ENCODE results near the gene PAPOLG. TPM values are rescaled to one million over a fixed set of nuclear protein-coding genes. Genes with fewer than 3 reads are reported as not detected.

PAPOLG gene
- total and polyA plus RNA-seq, 4 experiments from 2014 or later: 9.4 to 40.3 (median 28.8) TPM

- Mint-ChIP-seq H3K9me3 (no peaks in the 10 kb centered on the region), H3K4me1 (peaks cover 5 to 13% (median 9%) of the 10 kb centered on the region in 4 donors), H3K36me3 (peaks cover 46 to 70% of the 10 kb centered on the region in 2 donors), H3K27ac (peak overlapping the region in 6 of 7 donors; percentile 3 to 74 (median 54)), H3K4me3 (peak overlapping the region in 1 of 8 donors; percentile 3), H3K27me3 (no peaks in the 10 kb centered on the region)
- H3K27ac ChIP-seq (ENCODE audit: low read depth, low read length): no peak overlapping the region
- peaks cover 40% of the 10 kb centered on the region for H3K36me3 ChIP-seq (ENCODE audit: insufficient read depth, low read length)
- no peak overlapping the region for H3K4me3 ChIP-seq (ENCODE audit: low read length in 2 of 2)
- no peaks in the 10 kb centered on the region for H3K9me3 ChIP-seq (ENCODE audit: control insufficient read depth in 1 of 2, low read length in 2 of 2)
- intact Hi-C loops (cut with micrococcal nuclease): no loop called here
- no peaks in the 10 kb centered on the region for H3K27me3 ChIP-seq (ENCODE audit: insufficient read depth, low read length)
- ChIA-PET POLR2A (ENCODE audit: partially characterized antibody) (no interaction called here), CTCF (ENCODE audit: partially characterized antibody) (interaction anchor here (0.6 to 1.2 kb wide), 3 partner anchors 21 to 204 kb away, joined by 3 read pairs; no protein-coding TSS in a partner anchor)
- no peak for DNase-seq
- H3K4me1 ChIP-seq (ENCODE audit: insufficient read depth, low read length): peaks cover 4% of the 10 kb centered on the region
Observed at GRCh38 chr2:60796573-60797509, 40.8 kb downstream of the PAPOLG start.

GRCh38 chr2:60804473-60804872 is 48.4 kb downstream of the PAPOLG start:
- Mint-ChIP-seq H3K9me3 (no peaks in the 10 kb centered on the region), H3K4me3 (no peak overlapping the region), H3K27me3 (no peaks in the 10 kb centered on the region), H3K4me1 (peaks cover 21 to 49% (median 39%) of the 10 kb centered on the region in 4 donors), H3K27ac (peak overlapping the region in 2 of 7 donors; percentile 86 to 93), H3K36me3 (peaks cover 12 to 22% of the 10 kb centered on the region in 2 donors)
- intact Hi-C loops (cut with micrococcal nuclease): no loop called here
- H3K4me3 ChIP-seq (ENCODE audit: low read length in 2 of 2): no peak overlapping the region
- no peaks in the 10 kb centered on the region for H3K36me3 ChIP-seq (ENCODE audit: insufficient read depth, low read length)
- ChIA-PET POLR2A (ENCODE audit: partially characterized antibody) (interaction anchor here (1.3 to 5.9 kb wide), 2 partner anchors 14 to 194 kb away, joined by 6 to 42 read pairs; no protein-coding TSS in a partner anchor), CTCF (ENCODE audit: partially characterized antibody) (interaction anchor here (0.9 to 4.8 kb wide), 7 partner anchors 10 to 194 kb away, joined by 3 to 91 read pairs (median 7); partner anchors contain the start of gene REL)
- DNase-seq: no peak
- no peaks in the 10 kb centered on the region for H3K9me3 ChIP-seq (ENCODE audit: control insufficient read depth in 1 of 2, low read length in 2 of 2)
- peaks cover 39% of the 10 kb centered on the region for H3K4me1 ChIP-seq (ENCODE audit: insufficient read depth, low read length)
- H3K27ac ChIP-seq (ENCODE audit: low read depth, low read length): no peak overlapping the region
- no peaks in the 10 kb centered on the region for H3K27me3 ChIP-seq (ENCODE audit: insufficient read depth, low read length)

GRCh38 chr2:60806595-60806987 is 50.5 kb downstream of the PAPOLG start:
- Histone ChIP-seq H3K4me3 (ENCODE audit: low read length in 2 of 2) (no peak overlapping the region), H3K27ac (ENCODE audit: low read depth, low read length) (peak overlapping the region; percentile 51), H3K27me3 (ENCODE audit: insufficient read depth, low read length) (no peaks in the 10 kb centered on the region), H3K9me3 (ENCODE audit: control insufficient read depth in 1 of 2, low read length in 2 of 2) (no peaks in the 10 kb centered on the region), H3K36me3 (ENCODE audit: insufficient read depth, low read length) (no peaks in the 10 kb centered on the region), H3K4me1 (ENCODE audit: insufficient read depth, low read length) (peaks cover 49% of the 10 kb centered on the region)
- CTCF ChIA-PET (ENCODE audit: partially characterized antibody): interaction anchor here (0.9 to 4.8 kb wide), 6 partner anchors 12 to 210 kb away, joined by 3 to 91 read pairs (median 8); partner anchors contain the start of gene REL
- DNase-seq: no peak
- peaks cover 4 to 12% of the 10 kb centered on the region in 2 donors for H3K36me3 Mint-ChIP-seq
- intact Hi-C loops (cut with micrococcal nuclease): loop anchor here (5.0 kb wide), 2 partner anchors 99 to 341 kb away; no protein-coding TSS in a partner anchor
- H3K27ac Mint-ChIP-seq: peak overlapping the region; percentile 86 to 97 (median 93)
- no peaks in the 10 kb centered on the region for H3K27me3 Mint-ChIP-seq
- POLR2A ChIA-PET (ENCODE audit: partially characterized antibody): interaction anchor here (1.0 to 5.9 kb wide), 4 partner anchors 12 to 210 kb away, joined by 3 to 42 read pairs (median 22); partner anchors contain the start of genes PEX13 and REL
- H3K9me3 Mint-ChIP-seq: peaks cover 0 to 2% (median 0%) of the 10 kb centered on the region in 8 donors
- H3K4me3 Mint-ChIP-seq: peak overlapping the region in 7 of 8 donors; percentile 29 to 75 (median 69)
- H3K4me1 Mint-ChIP-seq: peaks cover 30 to 60% (median 48%) of the 10 kb centered on the region in 4 donors

- CTCF ChIA-PET (ENCODE audit: partially characterized antibody): interaction anchor here (0.9 to 4.8 kb wide), 7 partner anchors 11 to 191 kb away, joined by 3 to 91 read pairs (median 4); partner anchors contain the start of gene REL
- peak overlapping the region; percentile 86 to 97 (median 93) for H3K27ac Mint-ChIP-seq
- H3K27me3 ChIP-seq (ENCODE audit: insufficient read depth, low read length): no peaks in the 10 kb centered on the region
- peaks cover 49% of the 10 kb centered on the region for H3K4me1 ChIP-seq (ENCODE audit: insufficient read depth, low read length)
- no peaks in the 10 kb centered on the region for H3K9me3 ChIP-seq (ENCODE audit: control insufficient read depth in 1 of 2, low read length in 2 of 2)
- peaks cover 0 to 8% of the 10 kb centered on the region in 2 donors for H3K36me3 Mint-ChIP-seq
- no peaks in the 10 kb centered on the region for H3K27me3 Mint-ChIP-seq
- DNase-seq: peak; percentile 37 to 74 (median 41)
- H3K27ac ChIP-seq (ENCODE audit: low read depth, low read length): peak overlapping the region; percentile 51
- peaks cover 30 to 60% (median 48%) of the 10 kb centered on the region in 4 donors for H3K4me1 Mint-ChIP-seq
- POLR2A ChIA-PET (ENCODE audit: partially characterized antibody): interaction anchor here (1.0 to 5.9 kb wide), 3 partner anchors 12 to 84 kb away, joined by 3 to 42 read pairs (median 38); partner anchors contain the start of gene REL
- peak overlapping the region in 7 of 8 donors; percentile 29 to 75 (median 69) for H3K4me3 Mint-ChIP-seq
- intact Hi-C loops (cut with micrococcal nuclease): loop anchor here (1.0 to 5.0 kb wide), 3 partner anchors 12 to 340 kb away; no protein-coding TSS in a partner anchor
- H3K36me3 ChIP-seq (ENCODE audit: insufficient read depth, low read length): no peaks in the 10 kb centered on the region
- peaks cover 0 to 2% (median 0%) of the 10 kb centered on the region in 8 donors for H3K9me3 Mint-ChIP-seq
- H3K4me3 ChIP-seq (ENCODE audit: low read length in 2 of 2): no peak overlapping the region
Observed at GRCh38 chr2:60806988-60807681, 51.1 kb downstream of the PAPOLG start.

GRCh38 chr2:60808330-60808801 is 52.3 kb downstream of the PAPOLG start:
- no peak overlapping the region for H3K27ac ChIP-seq (ENCODE audit: low read depth, low read length)
- ChIA-PET POLR2A (ENCODE audit: partially characterized antibody) (interaction anchor here (1.5 to 5.9 kb wide), 3 partner anchors 10 to 74 kb away, joined by 4 to 42 read pairs (median 38); partner anchors contain the start of gene REL), CTCF (ENCODE audit: partially characterized antibody) (interaction anchor here (0.9 to 4.8 kb wide), 3 partner anchors 156 to 190 kb away, joined by 3 to 91 read pairs (median 4); no protein-coding TSS in a partner anchor)
- H3K27me3 Mint-ChIP-seq: no peaks in the 10 kb centered on the region
- H3K27ac Mint-ChIP-seq: peak overlapping the region; percentile 39 to 97 (median 91)
- H3K4me1 Mint-ChIP-seq: peaks cover 30 to 60% (median 48%) of the 10 kb centered on the region in 4 donors
- no peak overlapping the region for H3K4me3 Mint-ChIP-seq
- H3K27me3 ChIP-seq (ENCODE audit: insufficient read depth, low read length): no peaks in the 10 kb centered on the region
- H3K36me3 Mint-ChIP-seq: peaks cover 0 to 3% of the 10 kb centered on the region in 2 donors
- no peak for DNase-seq
- peaks cover 0 to 2% (median 0%) of the 10 kb centered on the region in 8 donors for H3K9me3 Mint-ChIP-seq
- H3K36me3 ChIP-seq (ENCODE audit: insufficient read depth, low read length): no peaks in the 10 kb centered on the region
- intact Hi-C loops (cut with micrococcal nuclease): loop anchor here (5.0 kb wide), 2 partner anchors 101 to 339 kb away; no protein-coding TSS in a partner anchor
- no peaks in the 10 kb centered on the region for H3K9me3 ChIP-seq (ENCODE audit: control insufficient read depth in 1 of 2, low read length in 2 of 2)
- H3K4me3 ChIP-seq (ENCODE audit: low read length in 2 of 2): no peak overlapping the region
- peaks cover 49% of the 10 kb centered on the region for H3K4me1 ChIP-seq (ENCODE audit: insufficient read depth, low read length)

- peaks cover 31 to 45% (median 37%) of the 10 kb centered on the region in 4 donors for H3K4me1 Mint-ChIP-seq
- no peaks in the 10 kb centered on the region for H3K36me3 ChIP-seq (ENCODE audit: insufficient read depth, low read length)
- no peaks in the 10 kb centered on the region for H3K9me3 ChIP-seq (ENCODE audit: control insufficient read depth in 1 of 2, low read length in 2 of 2)
- peaks cover 0 to 2% (median 0%) of the 10 kb centered on the region in 8 donors for H3K9me3 Mint-ChIP-seq
- peak overlapping the region in 1 of 7 donors; percentile 48 for H3K27ac Mint-ChIP-seq
- H3K4me3 Mint-ChIP-seq: no peak overlapping the region
- DNase-seq: no peak
- H3K4me3 ChIP-seq (ENCODE audit: low read length in 2 of 2): no peak overlapping the region
- H3K27me3 ChIP-seq (ENCODE audit: insufficient read depth, low read length): no peaks in the 10 kb centered on the region
- H3K27me3 Mint-ChIP-seq: peaks cover 0 to 2% of the 10 kb centered on the region in 2 donors
- ChIA-PET POLR2A (ENCODE audit: partially characterized antibody) (interaction anchor here (2.3 kb wide), 1 partner anchor 71 kb away, joined by 7 read pairs; no protein-coding TSS in a partner anchor), CTCF (ENCODE audit: partially characterized antibody) (interaction anchor here (1.0 kb wide), 1 partner anchor 185 kb away, joined by 3 read pairs; no protein-coding TSS in a partner anchor)
- no peak overlapping the region for H3K27ac ChIP-seq (ENCODE audit: low read depth, low read length)
- intact Hi-C loops (cut with micrococcal nuclease): no loop called here
- H3K36me3 Mint-ChIP-seq: no peaks in the 10 kb centered on the region
- peaks cover 34% of the 10 kb centered on the region for H3K4me1 ChIP-seq (ENCODE audit: insufficient read depth, low read length)
Observed at GRCh38 chr2:60811491-60812375, 55.7 kb downstream of the PAPOLG start.
